CD14-positive monocyte (primary cell): ENCODE data around the gene DOCK3. TPM values are rescaled to one million over a fixed set of nuclear protein-coding genes. Genes with fewer than 3 reads are reported as not detected.

Experiments
- DNase-seq, 3 donors: peaks; one replicate each; pipeline ENCODE4 v3.0.0-alpha.2; 2011 to 2022
- H2AFZ ChIP-seq: 2 replicates; pipeline ENCODE4 v1.6.0; 2012; ENCODE audit warnings: mild to moderate bottlenecking, low read depth, low read length, inconsistent platforms; ENCODE audit not compliant: insufficient read depth, poor library complexity, severe bottlenecking
- H3K27ac ChIP-seq, 2 donors: 1 replicate in 1 of 2; 2 replicates in 1 of 2; pipeline ENCODE4 v1.5.1; 2012 to 2013; ENCODE audit warnings: low read length in 2 of 2, control low read depth in 1 of 2, inconsistent platforms in 1 of 2, low read depth in 1 of 2, mild to moderate bottlenecking in 1 of 2
- H3K27me3 ChIP-seq, 2 donors: one replicate each; pipeline versions ENCODE4 v1.6.0 to v1.6.1; 2011 to 2013; ENCODE audit warnings: low read length in 2 of 2; ENCODE audit not compliant: control insufficient read depth in 2 of 2, insufficient read depth in 2 of 2
- H3K36me3 ChIP-seq, 2 donors: replicated peaks in 1 of 2; 1 replicate in 1 of 2; 2 replicates in 1 of 2; pipeline versions ENCODE4 v1.5.1 to v1.6.1; 2012 to 2013; ENCODE audit warnings: low read length in 2 of 2, control low read depth in 1 of 2, inconsistent platforms in 1 of 2, mild to moderate bottlenecking in 1 of 2; ENCODE audit not compliant: insufficient read depth in 2 of 2, control insufficient read depth in 1 of 2
- H3K4me1 ChIP-seq, 2 donors: 1 replicate in 1 of 2; 2 replicates in 1 of 2; pipeline versions ENCODE4 v1.5.1 to v1.6.1; 2012 to 2013; ENCODE audit warnings: low read length in 2 of 2, control low read depth in 1 of 2, inconsistent platforms in 1 of 2, mild to moderate bottlenecking in 1 of 2, moderate library complexity in 1 of 2; ENCODE audit not compliant: insufficient read depth in 2 of 2, control insufficient read depth in 1 of 2
- H3K4me2 ChIP-seq: replicated peaks from 2 replicates; pipeline ENCODE3; 2012; ENCODE audit warnings: low read length, moderate library complexity, mild to moderate bottlenecking; ENCODE audit not compliant: poor library complexity, severe bottlenecking; ENCODE audit errors: extremely low read depth
- H3K4me3 ChIP-seq, 3 experiments: fragments of 200-600 bp in 1 of 3; sonication (generic) in 1 of 3; replicated peaks in 1 of 3; 1 replicate in 2 of 3; 2 replicates in 1 of 3; pipeline ENCODE4 v1.5.1; 2011 to 2013; ENCODE audit warnings: low read length in 3 of 3, mild to moderate bottlenecking in 3 of 3, control low read depth in 2 of 3, low read depth in 2 of 3, inconsistent platforms in 1 of 3, moderate library complexity in 1 of 3
- H3K79me2 ChIP-seq: 2 replicates; pipeline ENCODE4 v1.6.0; 2012; ENCODE audit warnings: mild to moderate bottlenecking, control low read depth, inconsistent platforms, low read length, moderate library complexity; ENCODE audit not compliant: insufficient read depth
- H3K9ac ChIP-seq: 2 replicates; pipeline ENCODE4 v1.6.0; 2017; ENCODE audit warnings: low read length, mild to moderate bottlenecking; ENCODE audit not compliant: insufficient read depth, poor library complexity, severe bottlenecking
- H3K9me3 ChIP-seq, 2 donors: replicated peaks in 1 of 2; 1 replicate in 1 of 2; 2 replicates in 1 of 2; pipeline versions ENCODE4 v1.5.1 to v1.6.1; 2012 to 2013; ENCODE audit warnings: low read length in 2 of 2, control low read depth in 1 of 2; ENCODE audit not compliant: control insufficient read depth in 1 of 2, insufficient read depth in 1 of 2
- H4K20me1 ChIP-seq: 2 replicates; pipeline ENCODE4 v1.6.0; 2012; ENCODE audit warnings: mild to moderate bottlenecking, low read length, control low read depth, moderate library complexity; ENCODE audit not compliant: insufficient read depth
- H3K27ac Mint-ChIP-seq, 7 donors: one replicate each; pipeline ENCODE4 v1.8.0; 2020; ENCODE audit warnings: mild to moderate bottlenecking in 7 of 7, mixed read lengths in 7 of 7, moderate library complexity in 6 of 7, inconsistent platforms in 2 of 7
- H3K27me3 Mint-ChIP-seq, 3 donors: one replicate each; pipeline ENCODE4 v1.8.0; 2021 to 2022; ENCODE audit warnings: low read depth in 3 of 3, mild to moderate bottlenecking in 3 of 3, mixed read lengths in 3 of 3, moderate library complexity in 3 of 3, inconsistent platforms in 1 of 3
- H3K36me3 Mint-ChIP-seq, 2 donors: one replicate each; pipeline ENCODE4 v1.8.0; 2020; ENCODE audit warnings: mixed read lengths in 2 of 2, inconsistent platforms in 1 of 2, mild to moderate bottlenecking in 1 of 2
- H3K4me1 Mint-ChIP-seq: one replicate; pipeline ENCODE4 v1.8.0; 2020; ENCODE audit warnings: mild to moderate bottlenecking, mixed read lengths
- H3K4me3 Mint-ChIP-seq, 2 donors: one replicate each; pipeline ENCODE4 v1.8.0; 2020; ENCODE audit warnings: mild to moderate bottlenecking in 2 of 2, mixed read lengths in 2 of 2, moderate library complexity in 1 of 2
- H3K9me3 Mint-ChIP-seq, 7 donors: one replicate each; pipeline ENCODE4 v1.8.0; 2020 to 2022; ENCODE audit warnings: mixed read lengths in 7 of 7, mild to moderate bottlenecking in 6 of 7, moderate library complexity in 6 of 7, inconsistent platforms in 2 of 7
- WGBS: methylation state at CpG from one replicate; pipeline ENCODE4 v1.1.5; 2013; ENCODE audit warnings: missing lambda C conversion rate; ENCODE audit not compliant: insufficient coverage; 5-methylcytosine and 5-hydroxymethylcytosine counted together
- intact Hi-C, 2 donors: fragments of 100-400 bp; cut with micrococcal nuclease; formaldehyde crosslinking; loops; one replicate each; pipeline versions ENCODE4 v1.15.0 to v1.15.1; 2023
- polyA plus RNA-seq, 3 donors: library from polyadenylated mRNA; depleted of rRNA in 1 of 3; unstranded in 2 of 3; stranded (reverse) in 1 of 3; fragments of 300-500 nt in 2 of 3; fragments of >200 nt in 1 of 3; fragmentation: Illumina TruSeq in 2 of 3; gene quantifications; 1 replicate in 2 of 3; 2 replicates in 1 of 3; pipeline ENCODE4 v1.2.3, GENCODE V29; 2012 to 2021
- TF ChIP-seq, protein P1 (sequence below): fragments of 200-600 bp; IDR thresholded peaks from one replicate; pipeline ENCODE4 v1.8.0; 2022; ENCODE audit warnings: antibody characterized with exemption, mild to moderate bottlenecking

DOCK3 gene
- polyA plus RNA-seq, 3 donors = 0.03 TPM; not detected in 1

- Histone ChIP-seq H3K36me3 (no peaks in the 10 kb centered on the region), H4K20me1 (no peaks in the 10 kb centered on the region), H3K4me3 (no peak overlapping the region), H2AFZ (no peak overlapping the region), H3K27me3 (no peaks in the 10 kb centered on the region), H3K9ac (no peak overlapping the region), H3K79me2 (no peaks in the 10 kb centered on the region), H3K27ac (no peak overlapping the region), H3K4me2 (no peak overlapping the region), H3K9me3 (peaks cover 0 to 16% of the 10 kb centered on the region in 2 donors), H3K4me1 (no peaks in the 10 kb centered on the region)
- no CpG with 5 or more reads among the region's 15 CpGs for WGBS
- no peaks in the 10 kb centered on the region for H3K36me3 Mint-ChIP-seq
- H3K4me1 Mint-ChIP-seq = no peaks in the 10 kb centered on the region
- no peak for DNase-seq
- no peak overlapping the region for H3K27ac Mint-ChIP-seq
- peaks cover 0 to 5% (median 0%) of the 10 kb centered on the region in 3 donors for H3K27me3 Mint-ChIP-seq
- H3K9me3 Mint-ChIP-seq = peaks cover 2 to 13% (median 7%) of the 10 kb centered on the region in 7 donors
- TF ChIP-seq, protein P1, sequence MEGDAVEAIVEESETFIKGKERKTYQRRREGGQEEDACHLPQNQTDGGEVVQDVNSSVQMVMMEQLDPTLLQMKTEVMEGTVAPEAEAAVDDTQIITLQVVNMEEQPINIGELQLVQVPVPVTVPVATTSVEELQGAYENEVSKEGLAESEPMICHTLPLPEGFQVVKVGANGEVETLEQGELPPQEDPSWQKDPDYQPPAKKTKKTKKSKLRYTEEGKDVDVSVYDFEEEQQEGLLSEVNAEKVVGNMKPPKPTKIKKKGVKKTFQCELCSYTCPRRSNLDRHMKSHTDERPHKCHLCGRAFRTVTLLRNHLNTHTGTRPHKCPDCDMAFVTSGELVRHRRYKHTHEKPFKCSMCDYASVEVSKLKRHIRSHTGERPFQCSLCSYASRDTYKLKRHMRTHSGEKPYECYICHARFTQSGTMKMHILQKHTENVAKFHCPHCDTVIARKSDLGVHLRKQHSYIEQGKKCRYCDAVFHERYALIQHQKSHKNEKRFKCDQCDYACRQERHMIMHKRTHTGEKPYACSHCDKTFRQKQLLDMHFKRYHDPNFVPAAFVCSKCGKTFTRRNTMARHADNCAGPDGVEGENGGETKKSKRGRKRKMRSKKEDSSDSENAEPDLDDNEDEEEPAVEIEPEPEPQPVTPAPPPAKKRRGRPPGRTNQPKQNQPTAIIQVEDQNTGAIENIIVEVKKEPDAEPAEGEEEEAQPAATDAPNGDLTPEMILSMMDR = no peak
- intact Hi-C loops = loop anchor here in 1 of 2 donors (10.0 kb wide), 1 partner anchor 396 kb away; no protein-coding TSS in a partner anchor
- H3K4me3 Mint-ChIP-seq = no peak overlapping the region
Measured at GRCh38 chr3:50978991-50979667, 304.4 kb downstream of the DOCK3 start.

DNA sequence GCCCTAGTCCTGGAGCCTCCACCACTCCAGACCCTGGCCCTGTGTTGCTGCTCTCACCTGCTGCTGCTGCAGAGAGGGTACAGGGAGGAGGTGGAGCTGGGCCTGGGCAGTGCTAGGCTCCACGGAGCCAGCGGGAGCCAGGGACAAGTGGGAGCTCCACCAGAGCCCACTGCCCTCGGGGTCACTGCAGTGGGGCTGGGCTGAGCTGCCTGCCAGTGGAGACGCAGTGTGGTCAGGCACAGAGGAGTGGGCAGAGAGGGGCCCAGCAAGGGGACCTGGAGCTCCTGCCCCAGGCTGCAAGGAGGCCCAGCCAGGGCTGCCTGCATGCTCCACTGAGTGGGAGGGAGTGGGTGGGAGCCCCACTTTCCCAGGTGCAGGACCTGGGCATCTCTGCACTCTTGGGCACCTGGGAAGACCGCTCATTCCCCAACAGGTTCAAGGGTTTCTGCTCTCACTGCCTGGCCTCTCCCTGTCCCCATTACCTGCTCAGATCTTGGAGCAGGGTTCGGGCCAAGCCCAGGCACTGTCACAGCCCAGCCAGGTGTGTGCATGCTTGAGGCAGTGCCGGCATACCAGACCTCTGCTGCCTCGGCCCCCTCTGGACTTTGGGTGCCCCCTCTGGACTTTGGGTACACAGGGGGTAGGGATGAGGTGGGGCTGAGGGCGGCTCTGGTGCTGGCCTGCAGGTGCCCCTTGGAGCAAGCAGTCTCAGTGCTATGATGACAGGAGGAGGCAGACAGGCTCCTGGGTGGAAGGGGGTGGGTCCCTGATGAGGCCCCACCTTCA lies 308.0 kb downstream of the DOCK3 start:
- TF ChIP-seq, protein P1 = no peak
- Histone ChIP-seq H3K4me1 (no peaks in the 10 kb centered on the region), H4K20me1 (no peaks in the 10 kb centered on the region), H3K9me3 (peaks cover 2 to 18% of the 10 kb centered on the region in 2 donors), H3K27me3 (no peaks in the 10 kb centered on the region), H3K27ac (no peak overlapping the region), H2AFZ (no peak overlapping the region), H3K9ac (no peak overlapping the region), H3K79me2 (no peaks in the 10 kb centered on the region), H3K4me3 (no peak overlapping the region), H3K36me3 (no peaks in the 10 kb centered on the region), H3K4me2 (no peak overlapping the region)
- intact Hi-C loops = no loop called here
- Mint-ChIP-seq H3K27ac (no peak overlapping the region), H3K9me3 (peaks cover 2 to 11% (median 9%) of the 10 kb centered on the region in 7 donors), H3K4me3 (no peak overlapping the region), H3K27me3 (peaks cover 0 to 5% (median 0%) of the 10 kb centered on the region in 3 donors), H3K4me1 (no peaks in the 10 kb centered on the region), H3K36me3 (no peaks in the 10 kb centered on the region)
- no peak for DNase-seq
- WGBS = 90% methylated on average over 9 of the region's 9 CpGs
